Body of pancreas (tissue), 4 donors: Measurements from ENCODE around the gene FAM204A. TPM values are rescaled to one million over a fixed set of nuclear protein-coding genes. Genes with fewer than 3 reads are reported as not detected.

Experiments used
- ATAC-seq: fragments of 150-250 bp; one replicate; pipeline ENCODE4 v1.9.1; 2016
- DNase-seq, 4 donors: peaks; one replicate each; pipeline ENCODE4 v3.0.0-alpha.2; 2019
- H3K27ac ChIP-seq, 4 donors: fragments of 200-600 bp; sonication (generic); 1 replicate in 3 of 4; 2 replicates in 1 of 4; pipeline versions ENCODE4 v1.5.1 to v1.6.1; 2016 to 2019; ENCODE audit warnings: mild to moderate bottlenecking in 1 of 4, mixed read lengths in 1 of 4, moderate library complexity in 1 of 4
- H3K27me3 ChIP-seq, 2 donors: fragments of 200-600 bp; sonication (generic); one replicate each; pipeline ENCODE4 v1.6.0; 2016; ENCODE audit warnings: mild to moderate bottlenecking in 1 of 2
- H3K36me3 ChIP-seq, 2 donors: fragments of 200-600 bp; sonication (generic); replicated peaks in 1 of 2; 2 replicates each; pipeline ENCODE4 v1.5.1; 2016; ENCODE audit warnings: low read depth in 2 of 2; ENCODE audit not compliant: insufficient read depth in 1 of 2
- H3K4me1 ChIP-seq: fragments of 200-600 bp; sonication (generic); one replicate; pipeline ENCODE4 v1.6.0; 2016
- H3K4me3 ChIP-seq, 2 donors: fragments of 200-600 bp; sonication (generic); 1 replicate in 1 of 2; 2 replicates in 1 of 2; pipeline ENCODE4 v1.5.1; 2016 to 2019
- H3K9me3 ChIP-seq, 3 donors: fragments of 200-600 bp; sonication (generic); 1 replicate in 2 of 3; 2 replicates in 1 of 3; pipeline ENCODE4 v1.5.1; 2016
- POLR2A ChIP-seq, 3 donors: fragments of 450-650 bp; IDR thresholded peaks; one replicate each; pipeline ENCODE4 v1.6.1; 2016; ENCODE audit warnings: antibody characterized with exemption in 3 of 3, mild to moderate bottlenecking in 2 of 3
- WGBS, 2 donors: methylation state at CpG; one replicate each; pipeline ENCODE4 v1.1.5; 2017; 5-methylcytosine and 5-hydroxymethylcytosine counted together
- intact Hi-C: fragments of 100-400 bp; cut with DNase I; formaldehyde crosslinking; loops from one replicate; pipeline ENCODE4 v1.15.1; 2023
- total RNA-seq, 2 donors: library from RNA; depleted of rRNA; stranded (reverse); fragments of >200 nt; gene quantifications; one replicate each; pipeline ENCODE4 v1.1.0, GENCODE V29; 2016
- TF ChIP-seq, protein P1 (sequence below), 7 experiments: fragments of 450-650 bp in 4 of 7; fragments of 200-600 bp in 3 of 7; sonication (generic) in 3 of 7; IDR thresholded peaks; one replicate each; pipeline ENCODE4 v1.5.1; 2016 to 2019; ENCODE audit warnings: antibody characterized with exemption in 7 of 7

The FAM204A gene
- total RNA-seq, 2 donors from 2014 or later = 8.6 to 57.4 TPM

DNA sequence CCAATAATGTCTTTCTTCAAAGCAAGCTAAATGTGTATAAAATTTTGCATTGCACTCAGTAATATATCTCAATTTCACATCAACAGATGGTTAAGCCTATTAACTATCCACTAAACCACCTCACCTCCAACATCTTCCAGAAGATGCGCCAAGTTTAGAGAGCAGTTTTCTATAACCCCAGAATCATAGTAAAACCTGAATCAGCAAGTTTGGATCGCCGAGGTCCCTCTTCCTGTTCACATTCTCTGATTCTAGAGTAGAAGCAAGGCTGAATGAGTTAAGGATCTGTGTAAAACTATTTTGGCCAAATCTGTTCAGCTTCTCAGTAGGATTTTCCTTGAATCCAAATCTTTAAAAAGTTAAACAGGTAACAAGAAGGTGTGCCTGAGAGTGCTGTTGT is 1.4 kb upstream of the FAM204A start:
- H3K27ac ChIP-seq = no peak overlapping the region
- intact Hi-C loops = no loop called here
- no peaks in the 10 kb centered on the region for H3K27me3 ChIP-seq
- no peak for ATAC-seq
- no peak for DNase-seq
- H3K9me3 ChIP-seq = no peaks in the 10 kb centered on the region
- no peaks in the 10 kb centered on the region for H3K36me3 ChIP-seq
- TF ChIP-seq POLR2A (IDR thresholded peaks at IDR 0.05) = no peak
- TF ChIP-seq, protein P1, sequence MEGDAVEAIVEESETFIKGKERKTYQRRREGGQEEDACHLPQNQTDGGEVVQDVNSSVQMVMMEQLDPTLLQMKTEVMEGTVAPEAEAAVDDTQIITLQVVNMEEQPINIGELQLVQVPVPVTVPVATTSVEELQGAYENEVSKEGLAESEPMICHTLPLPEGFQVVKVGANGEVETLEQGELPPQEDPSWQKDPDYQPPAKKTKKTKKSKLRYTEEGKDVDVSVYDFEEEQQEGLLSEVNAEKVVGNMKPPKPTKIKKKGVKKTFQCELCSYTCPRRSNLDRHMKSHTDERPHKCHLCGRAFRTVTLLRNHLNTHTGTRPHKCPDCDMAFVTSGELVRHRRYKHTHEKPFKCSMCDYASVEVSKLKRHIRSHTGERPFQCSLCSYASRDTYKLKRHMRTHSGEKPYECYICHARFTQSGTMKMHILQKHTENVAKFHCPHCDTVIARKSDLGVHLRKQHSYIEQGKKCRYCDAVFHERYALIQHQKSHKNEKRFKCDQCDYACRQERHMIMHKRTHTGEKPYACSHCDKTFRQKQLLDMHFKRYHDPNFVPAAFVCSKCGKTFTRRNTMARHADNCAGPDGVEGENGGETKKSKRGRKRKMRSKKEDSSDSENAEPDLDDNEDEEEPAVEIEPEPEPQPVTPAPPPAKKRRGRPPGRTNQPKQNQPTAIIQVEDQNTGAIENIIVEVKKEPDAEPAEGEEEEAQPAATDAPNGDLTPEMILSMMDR (IDR thresholded peaks at IDR 0.05) = no peak
- WGBS, 2 donors = 79 to 91% methylated on average over 3 of the region's 3 CpGs
- H3K4me1 ChIP-seq = peaks cover 21% of the 10 kb centered on the region
- no peak overlapping the region for H3K4me3 ChIP-seq

DNA sequence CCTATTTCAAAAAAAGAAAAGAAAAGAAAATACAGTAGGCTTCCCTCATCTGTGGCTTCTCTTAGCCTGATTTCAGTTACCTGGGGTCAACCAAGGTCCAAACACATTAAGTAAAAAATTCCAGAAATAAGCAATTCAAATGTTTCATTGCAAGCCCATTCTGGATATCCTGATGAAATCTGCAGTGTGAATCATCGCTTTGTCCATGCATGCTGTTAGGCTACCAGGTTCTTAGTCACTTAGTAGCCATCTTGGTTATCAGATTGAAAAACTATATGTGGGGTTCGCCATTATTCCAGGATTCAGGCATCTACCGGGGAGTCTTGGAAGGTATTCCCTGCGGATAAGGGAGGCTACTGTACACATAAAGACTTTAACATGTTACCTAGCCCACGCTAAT is 991 bp upstream of the FAM204A start:
- no peak for TF ChIP-seq POLR2A (IDR thresholded peaks at IDR 0.05)
- TF ChIP-seq, protein P1 (IDR thresholded peaks at IDR 0.05) = no peak
- no peak for DNase-seq
- H3K27me3 ChIP-seq = no peaks in the 10 kb centered on the region
- peaks cover 21% of the 10 kb centered on the region for H3K4me1 ChIP-seq
- no peaks in the 10 kb centered on the region for H3K36me3 ChIP-seq
- no peak overlapping the region for H3K4me3 ChIP-seq
- H3K27ac ChIP-seq = no peak overlapping the region
- no peaks in the 10 kb centered on the region for H3K9me3 ChIP-seq
- WGBS, 2 donors = 96 to 100% methylated on average over 5 of the region's 5 CpGs
- ATAC-seq = no peak
- intact Hi-C loops = no loop called here

DNA sequence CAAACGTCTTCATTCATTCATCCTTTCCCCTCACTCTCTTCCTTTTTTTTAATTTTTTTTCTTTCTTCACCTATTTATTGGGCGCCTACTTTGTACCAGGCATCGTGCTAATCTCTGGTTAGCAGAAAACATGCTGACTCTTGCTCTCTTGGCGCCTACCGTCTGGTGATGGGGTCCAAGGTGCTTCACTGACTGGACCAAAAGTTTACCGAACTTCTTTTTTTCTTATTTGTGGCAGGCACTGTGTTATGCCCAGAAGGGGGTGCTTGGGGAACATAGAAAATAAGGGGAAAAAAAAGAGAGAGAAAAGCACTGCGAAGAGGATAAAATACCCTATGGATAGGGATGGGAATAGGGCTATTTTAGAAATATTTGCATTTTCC is 505 bp upstream of the FAM204A start:
- Histone ChIP-seq H3K27ac (peak overlapping the region in 3 of 4 donors; percentile 45 to 78 (median 69)), H3K4me3 (peak overlapping the region; percentile 53 to 98), H3K4me1 (peaks cover 21% of the 10 kb centered on the region), H3K27me3 (no peaks in the 10 kb centered on the region), H3K36me3 (no peaks in the 10 kb centered on the region), H3K9me3 (no peaks in the 10 kb centered on the region)
- intact Hi-C loops = no loop called here
- WGBS, 2 donors = 38 to 50% methylated on average over 7 of the region's 7 CpGs
- ATAC-seq (no peak), DNase-seq (peak in 2 of 4 donors; percentile 9 to 13)
- TF ChIP-seq POLR2A (IDR thresholded peaks at IDR 0.05) = no peak

DNA sequence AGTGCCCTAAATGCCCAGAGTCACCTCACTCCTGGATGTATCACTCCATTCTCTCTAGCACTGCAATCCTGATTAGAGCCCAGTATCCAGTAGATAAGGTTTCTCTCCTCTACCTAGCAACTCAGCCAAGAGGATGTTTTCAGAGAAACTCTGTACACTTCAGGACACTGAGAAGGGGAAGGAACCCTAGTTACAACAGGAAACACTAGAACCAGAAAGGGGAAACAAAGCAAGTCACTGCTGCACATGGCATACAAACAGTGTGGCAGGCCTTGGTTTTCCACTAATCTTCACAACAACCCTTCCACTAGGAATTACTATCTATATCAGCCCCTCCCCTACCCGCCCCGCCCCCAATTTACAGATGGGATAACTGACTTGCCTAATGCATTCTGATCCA is 1.6 kb downstream of the FAM204A start:
- Histone ChIP-seq H3K9me3 (no peaks in the 10 kb centered on the region), H3K4me3 (no peak overlapping the region), H3K4me1 (peaks cover 21% of the 10 kb centered on the region), H3K36me3 (peaks cover 0 to 4% of the 10 kb centered on the region in 2 donors), H3K27ac (no peak overlapping the region), H3K27me3 (no peaks in the 10 kb centered on the region)
- ATAC-seq (no peak), DNase-seq (no peak)
- 73 to 91% methylated on average over 2 of the region's 2 CpGs for WGBS, 2 donors
- intact Hi-C loops = no loop called here
- TF ChIP-seq, protein P1 (IDR thresholded peaks at IDR 0.05) = no peak
- no peak for TF ChIP-seq POLR2A (IDR thresholded peaks at IDR 0.05)

DNA sequence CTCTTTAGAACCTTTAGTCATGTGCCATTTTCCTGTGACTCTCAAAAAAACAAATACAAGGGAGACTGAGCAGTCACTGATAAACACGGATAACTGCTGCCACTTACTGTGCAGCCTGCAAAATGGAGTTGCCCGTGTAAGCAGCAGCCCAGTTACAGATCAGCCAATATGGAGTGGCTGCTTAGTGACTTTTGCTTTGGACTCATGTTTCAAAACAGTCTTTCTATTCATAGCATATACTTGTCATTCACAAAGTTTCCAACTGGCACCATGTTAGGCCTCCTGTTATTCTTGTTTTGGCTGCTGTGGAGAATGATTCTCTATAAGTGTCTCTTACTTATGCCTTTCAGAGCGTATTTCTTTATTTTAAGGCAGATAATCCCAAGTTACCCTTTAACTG is 3.0 kb downstream of the FAM204A start:
- no peak for ATAC-seq
- WGBS, 2 donors = 62 to 71% methylated on average over 3 of the region's 3 CpGs
- H3K4me1 ChIP-seq = peaks cover 21% of the 10 kb centered on the region

More for the DNA sequence above, 3.0 kb downstream of the FAM204A start:
- intact Hi-C loops = no loop called here
- Histone ChIP-seq H3K36me3 (peaks cover 0 to 4% of the 10 kb centered on the region in 2 donors), H3K4me3 (no peak overlapping the region), H3K27ac (no peak overlapping the region), H3K27me3 (no peaks in the 10 kb centered on the region), H3K9me3 (no peaks in the 10 kb centered on the region)
- TF ChIP-seq, protein P1 (IDR thresholded peaks at IDR 0.05) = no peak
- no peak for TF ChIP-seq POLR2A (IDR thresholded peaks at IDR 0.05)
- DNase-seq = no peak
